Central memory CD8-positive, alpha-beta T cell (primary cell): ENCODE measurements around the gene TMEM11.

Experiments
- ATAC-seq: fragments of 150-1000 bp; cut with Tn5 transposase; replicated peaks from 2 replicates; pipeline ENCODE4 v1.10.0; 2022; ENCODE audit warnings: mild to moderate bottlenecking, moderate FRiP score, moderate number of reproducible peaks; ENCODE audit not compliant: poor library complexity, severe bottlenecking; ENCODE audit errors: extremely low read depth
- DNase-seq, 2 donors: peaks; one replicate each; pipeline ENCODE4 v3.0.0; 2021; ENCODE audit warnings: low spot score in 2 of 2
- H3K27ac Mint-ChIP-seq: one replicate; pipeline ENCODE4 v1.8.0; 2022; ENCODE audit warnings: low read depth, mild to moderate bottlenecking, moderate library complexity, mixed read lengths
- H3K27me3 Mint-ChIP-seq: one replicate; pipeline ENCODE4 v1.8.0; 2022; ENCODE audit warnings: mixed read lengths
- H3K36me3 Mint-ChIP-seq: one replicate; pipeline ENCODE4 v1.8.0; 2022; ENCODE audit warnings: mild to moderate bottlenecking, moderate library complexity, mixed read lengths; ENCODE audit not compliant: insufficient read depth
- H3K4me1 Mint-ChIP-seq: one replicate; pipeline ENCODE4 v1.8.0; 2022; ENCODE audit warnings: mixed read lengths
- H3K4me3 Mint-ChIP-seq: one replicate; pipeline ENCODE4 v1.8.0; 2022; ENCODE audit warnings: mild to moderate bottlenecking, moderate library complexity, mixed read lengths
- H3K9me3 Mint-ChIP-seq: one replicate; pipeline ENCODE4 v1.8.0; 2022; ENCODE audit warnings: mixed read lengths

The TMEM11 gene

DNA sequence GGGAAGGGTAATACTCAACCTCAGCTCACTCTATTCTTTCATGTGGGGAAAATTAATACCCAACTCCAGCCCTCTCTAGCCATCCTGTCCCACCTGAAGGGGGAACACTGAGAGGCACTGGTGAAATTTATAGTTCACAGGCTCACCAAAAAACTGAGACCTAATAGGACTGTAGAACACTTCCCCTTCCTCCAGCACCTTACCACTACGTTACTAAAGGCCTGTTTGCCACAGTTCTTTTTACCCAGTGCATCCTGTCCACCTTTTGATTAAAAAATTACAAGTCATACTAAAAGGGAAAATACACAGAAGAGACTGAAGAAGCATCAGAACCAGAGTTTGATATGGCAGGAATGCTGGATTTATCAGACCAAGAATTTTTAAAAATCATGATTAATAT lies 61.2 kb downstream of the TMEM11 start:
- no peaks in the 10 kb centered on the region for H3K27me3 Mint-ChIP-seq
- no peak overlapping the region for H3K4me3 Mint-ChIP-seq
- H3K27ac Mint-ChIP-seq = no peak overlapping the region
- no peak for ATAC-seq
- H3K4me1 Mint-ChIP-seq = no peaks in the 10 kb centered on the region
- H3K36me3 Mint-ChIP-seq = no peaks in the 10 kb centered on the region
- peaks cover 21% of the 10 kb centered on the region for H3K9me3 Mint-ChIP-seq
- no peak for DNase-seq

GRCh38 chr17:21149621-21150020 lies 64.3 kb downstream of the TMEM11 start:
- Mint-ChIP-seq H3K27me3 (no peaks in the 10 kb centered on the region), H3K36me3 (peaks cover 4% of the 10 kb centered on the region)
- DNase-seq = no peak

More at GRCh38 chr17:21149621-21150020, 64.3 kb downstream of the TMEM11 start:
- no peak for ATAC-seq
- Mint-ChIP-seq H3K4me1 (no peaks in the 10 kb centered on the region), H3K4me3 (no peak overlapping the region), H3K9me3 (peaks cover 16% of the 10 kb centered on the region), H3K27ac (no peak overlapping the region)
